K562 (cell line): ENCODE results near the gene CFAP221. TPM values are rescaled to one million over a fixed set of nuclear protein-coding genes. Genes with fewer than 3 reads are reported as not detected.

Source experiments
- ATAC-seq: fragments of 200-7000 bp; cut with Tn5 transposase; 3 replicates; pipeline ENCODE4 v1.9.1; 2020; ENCODE audit warnings: moderate library complexity
- BruUV-seq: library from RNA; stranded (reverse); fragments of 400-500 nt; replicated peaks from 2 replicates; lab custom pipeline; 2021; lab: Mats Ljungman, UMichigan
- CTCF ChIA-PET: fragments of 300-600 bp; formaldehyde crosslinking; extraction: SDS; loops from one replicate; lab custom pipeline; 2021; ENCODE audit warnings: low intra/inter-chr PET ratio; lab: Yijun Ruan, JAX
- POLR2A ChIA-PET: fragments of 300-600, 350-650 bp; sonication (Branson Sonifier 250); formaldehyde crosslinking; extraction: SDS; loops from one replicate; lab custom pipeline; 2021; ENCODE audit warnings: antibody characterized with exemption, inconsistent platforms; lab: Yijun Ruan, JAX
- DNase-seq, 4 experiments: peaks; one replicate each; pipeline versions ENCODE4 v3.0.0 to v3.0.0-alpha.2; 2011 to 2018; ENCODE audit warnings: low spot score in 3 of 4, mixed read lengths in 3 of 4; ENCODE audit errors: extremely low read depth in 1 of 4
- FAIRE-seq: peaks from 2 replicates; lab custom pipeline; 2011; peaks lifted over from hg19 to GRCh38; lab: Jason Lieb, UNC
- H2AFZ ChIP-seq: 2 replicates; pipeline ENCODE4 v1.6.0; 2011; ENCODE audit warnings: low read depth, low read length, control low read depth, inconsistent platforms
- H3K27ac ChIP-seq: fragments of 200-600 bp; 3 replicates; pipeline ENCODE4 v1.8.0; 2011; ENCODE audit warnings: low read depth, mild to moderate bottlenecking, control low read depth, inconsistent platforms, low read length, moderate library complexity, mixed read lengths; ENCODE audit errors: extremely low read depth
- H3K27me3 ChIP-seq, 2 experiments: fragments of 300-600 bp in 1 of 2; 2 replicates in 1 of 2; 3 replicates in 1 of 2; pipeline versions ENCODE4 v1.6.0 to v1.8.0; 2011; ENCODE audit warnings: inconsistent platforms in 2 of 2, low read length in 2 of 2, mild to moderate bottlenecking in 1 of 2, mixed read lengths in 1 of 2, moderate library complexity in 1 of 2; ENCODE audit not compliant: control insufficient read depth in 2 of 2, insufficient read depth in 2 of 2
- H3K36me3 ChIP-seq: fragments of 300-600 bp; 3 replicates; pipeline ENCODE4 v1.8.0; 2011; ENCODE audit warnings: mild to moderate bottlenecking, low read length, inconsistent platforms; ENCODE audit not compliant: control insufficient read depth, insufficient read depth
- H3K4me1 ChIP-seq, 2 experiments: fragments of 200-600 bp in 1 of 2; replicated peaks in 1 of 2; 2 replicates in 1 of 2; 3 replicates in 1 of 2; pipeline versions ENCODE4 v1.5.1 to v1.8.0; 2011; ENCODE audit warnings: inconsistent platforms in 2 of 2, low read length in 2 of 2, mild to moderate bottlenecking in 1 of 2, mixed read lengths in 1 of 2, moderate library complexity in 1 of 2; ENCODE audit not compliant: control insufficient read depth in 2 of 2, insufficient read depth in 2 of 2
- H3K4me2 ChIP-seq: 2 replicates; pipeline ENCODE4 v1.6.1; 2011; ENCODE audit warnings: low read length, control low read depth, inconsistent platforms, mixed read lengths; ENCODE audit not compliant: insufficient read depth
- H3K4me3 ChIP-seq: fragments of 200-600 bp; sonication (generic), shearing (Covaris generic); 2 replicates; pipeline ENCODE4 v1.5.1; 2016; ENCODE audit warnings: control low read depth, inconsistent platforms
- H3K79me2 ChIP-seq: fragments of 200-600 bp; 3 replicates; pipeline ENCODE4 v1.8.0; 2011; ENCODE audit warnings: low read length, inconsistent platforms; ENCODE audit not compliant: control insufficient read depth, insufficient read depth
- H3K9ac ChIP-seq, 2 experiments: 2 replicates each; pipeline versions ENCODE4 v1.6.0 to v1.6.1; 2011; ENCODE audit warnings: low read depth in 2 of 2, low read length in 2 of 2, control low read depth in 1 of 2, inconsistent platforms in 1 of 2, mild to moderate bottlenecking in 1 of 2, mixed read lengths in 1 of 2; ENCODE audit not compliant: insufficient read depth in 1 of 2
- H3K9me1 ChIP-seq: one replicate; pipeline ENCODE4 v1.6.0; 2011; ENCODE audit warnings: inconsistent platforms, mild to moderate bottlenecking, low read length, moderate library complexity; ENCODE audit not compliant: control insufficient read depth, insufficient read depth
- H3K9me3 ChIP-seq: replicated peaks from 2 replicates; pipeline ENCODE4 v1.5.1; 2011; ENCODE audit warnings: low read depth, low read length, inconsistent platforms; ENCODE audit not compliant: control insufficient read depth, insufficient read depth
- H4K20me1 ChIP-seq: replicated peaks from 2 replicates; pipeline ENCODE4 v1.6.1; 2011; ENCODE audit warnings: low read length, inconsistent platforms, mixed read lengths; ENCODE audit not compliant: control insufficient read depth, insufficient read depth
- CBFA2T2 ChIP-seq: fragments of 450-650 bp; conservative IDR thresholded peaks from 2 replicates; pipeline ENCODE4 v1.6.1; 2017; ENCODE audit warnings: mild to moderate bottlenecking
- CBX2 ChIP-seq: fragments of 200-600 bp; sonication (generic); IDR thresholded peaks from one replicate; pipeline ENCODE4 v1.6.1; 2012; ENCODE audit warnings: mild to moderate bottlenecking, low read length, inconsistent platforms; ENCODE audit not compliant: insufficient read depth, poor library complexity, severe bottlenecking
- CREB3L1 ChIP-seq: fragments of 450-650 bp; IDR thresholded peaks from 2 replicates; pipeline ENCODE4 v1.6.1; 2014; ENCODE audit warnings: low read depth, mild to moderate bottlenecking, moderate library complexity, borderline replicate concordance
- FOXJ2 ChIP-seq: fragments of 200-800 bp; sonication (Bioruptor generic); IDR thresholded peaks from 2 replicates; pipeline ENCODE4 v1.6.1; 2016; ENCODE audit warnings: missing genetic modification characterization, missing compliant biosample characterization
- GABPB1 ChIP-seq: sonication (generic); formaldehyde crosslinking; IDR thresholded peaks from 2 replicates; pipeline ENCODE4 v1.8.0; 2022; ENCODE audit warnings: mild to moderate bottlenecking, missing genetic modification reagents
- HBP1 ChIP-seq: fragments of 450-650 bp; formaldehyde crosslinking; IDR thresholded peaks from 2 replicates; pipeline ENCODE4 v1.4.0; 2022; ENCODE audit warnings: missing genetic modification characterization
- ID3 ChIP-seq, 2 experiments: fragments of 250-450 bp in 1 of 2; fragments of 450-650 bp in 1 of 2; sonication (Bioruptor Pico) in 1 of 2; IDR thresholded peaks; 2 replicates each; pipeline versions ENCODE4 v1.6.1 to v1.8.0; 2016 to 2021; ENCODE audit warnings: mild to moderate bottlenecking in 2 of 2, moderate library complexity in 2 of 2, missing compliant biosample characterization in 1 of 2, missing genetic modification characterization in 1 of 2
- NFIC ChIP-seq: fragments of 450-650 bp; IDR thresholded peaks from 2 replicates; pipeline ENCODE4 v1.6.1; 2017; ENCODE audit warnings: mild to moderate bottlenecking, inconsistent platforms
- NRF1 ChIP-seq, 2 experiments: fragments of 450-650 bp; IDR thresholded peaks in 1 of 2; conservative IDR thresholded peaks in 1 of 2; 2 replicates each; pipeline ENCODE4 v1.6.1; 2014; ENCODE audit warnings: mild to moderate bottlenecking in 2 of 2
- POLR2B ChIP-seq: fragments of 450-650 bp; IDR thresholded peaks from 2 replicates; pipeline ENCODE4 v1.6.1; 2018; ENCODE audit warnings: low read depth; ENCODE audit not compliant: partially characterized antibody
- SP1 ChIP-seq: sonication (generic); formaldehyde crosslinking; IDR thresholded peaks from 2 replicates; pipeline ENCODE4 v1.8.1; 2022; ENCODE audit warnings: mild to moderate bottlenecking, missing genetic modification reagents
- TCF15 ChIP-seq: fragments of 250-450 bp; sonication (Bioruptor Pico); IDR thresholded peaks from 2 replicates; pipeline ENCODE4 v1.8.0; 2022; ENCODE audit warnings: moderate library complexity, mild to moderate bottlenecking, inconsistent platforms
- ZNF140 ChIP-seq: fragments of 250-450 bp; sonication (Bioruptor Pico); IDR thresholded peaks from 2 replicates; pipeline ENCODE4 v1.8.0; 2021; ENCODE audit warnings: moderate library complexity, mild to moderate bottlenecking, inconsistent platforms
- ZNF232 ChIP-seq: sonication (generic); formaldehyde crosslinking; IDR thresholded peaks from 2 replicates; pipeline ENCODE4 v1.8.0; 2022; ENCODE audit warnings: mild to moderate bottlenecking, missing genetic modification reagents
- ZNF253 ChIP-seq: fragments of 250-450 bp; sonication (Bioruptor Pico); conservative IDR thresholded peaks from 2 replicates; pipeline ENCODE4 v1.6.1; 2021; ENCODE audit warnings: mild to moderate bottlenecking
- ZNF740 ChIP-seq, 3 experiments: fragments of 200-800 bp in 1 of 3; sonication (Bioruptor generic) in 1 of 3; sonication (generic) in 1 of 3; formaldehyde crosslinking in 1 of 3; IDR thresholded peaks; 2 replicates each; pipeline versions ENCODE4 v1.6.1 to v1.8.0; 2016 to 2022; ENCODE audit warnings: mild to moderate bottlenecking in 2 of 3, missing compliant biosample characterization in 2 of 3, missing genetic modification characterization in 2 of 3, missing genetic modification reagents in 1 of 3
- WGBS: fragments of 100-300 bp; shearing (Covaris generic); methylation state at CpG from one replicate; pipeline ENCODE4 v1.1.6; 2016; ENCODE audit warnings: low coverage, mixed read lengths; ENCODE audit not compliant: insufficient coverage; ENCODE audit errors: missing lambda C conversion rate; 5-methylcytosine and 5-hydroxymethylcytosine counted together
- in situ Hi-C: fragments of 300-500 bp; cut with MboI; formaldehyde crosslinking; loops from 4 replicates; pipeline ENCODE4 v1.15.0; 2018; ENCODE audit warnings: inconsistent platforms, mixed read lengths
- intact Hi-C: fragments of 100-400 bp; cut with micrococcal nuclease; formaldehyde crosslinking; loops from 2 replicates; pipeline ENCODE4 v1.14.2; 2022
- polyA plus RNA-seq, 8 experiments: library from polyadenylated mRNA; depleted of rRNA in 4 of 8; stranded (reverse) in 5 of 8; unstranded in 3 of 8; fragments of >200 nt; fragmentation: Nextera tagmentation in 2 of 8; fragmentation: Illumina TruSeq in 1 of 8; extraction: Ambion mirVana in 2 of 8; extraction: Trizol in 1 of 8; gene quantifications; 2 replicates each; pipeline versions ENCODE4 v1.2.1 to v1.2.3, GENCODE V29; 2011 to 2014; ENCODE audit warnings: inconsistent platforms in 1 of 8, missing spikeins in 1 of 8
- total RNA-seq, 7 experiments: library from RNA; depleted of rRNA in 6 of 7; stranded (reverse); fragments of >200 nt in 6 of 7; fragmentation: Illumina TruSeq in 2 of 7; extraction: Trizol in 2 of 7; gene quantifications; 2 replicates each; pipeline versions ENCODE4 v1.2.1 to v1.2.3, GENCODE V29; 2011 to 2021; ENCODE audit warnings: low replicate concordance in 1 of 7

Gene CFAP221
- total and polyA plus RNA-seq, 9 of the 15 experiments (the other 6 are each of a cell fraction or from before 2014, with no cell fraction given): 0.09 to 1.4 (median 0.65) TPM

- Histone ChIP-seq H3K36me3 (no peaks in the 10 kb centered on the region), H3K9me1 (no peaks in the 10 kb centered on the region), H3K9ac (no peak overlapping the region), H3K27ac (no peak overlapping the region), H3K79me2 (no peaks in the 10 kb centered on the region), H3K4me2 (no peak overlapping the region), H2AFZ (no peak overlapping the region), H3K9me3 (no peaks in the 10 kb centered on the region), H3K4me1 (no peaks in the 10 kb centered on the region; a peak in 1 of 5 replicates), H3K27me3 (no peaks in the 10 kb centered on the region), H3K4me3 (no peak overlapping the region), H4K20me1 (no peaks in the 10 kb centered on the region)
- intact Hi-C loops (no loop called here), in situ Hi-C loops (no loop called here)
- DNase-seq (no peak), ATAC-seq (no peak), FAIRE-seq (no peak)
- BruUV-seq: no TSS peak
- POLR2A ChIA-PET: no interaction called here
- CTCF ChIA-PET: no interaction called here
- 20% methylated on average over 7 of the region's 7 CpGs for WGBS
- no peak for TF ChIP-seq ID3 (CRISPR knock-in tag; IDR thresholded peaks at IDR 0.05)
- no peak for TF ChIP-seq ID3 (tag; IDR thresholded peaks at IDR 0.05)
- TF ChIP-seq GABPB1 (CRISPR knock-in tag): no peak
- no peak for TF ChIP-seq CBFA2T2
- TF ChIP-seq ZNF740 (CRISPR knock-in tag; IDR thresholded peaks at IDR 0.05): no peak
- TF ChIP-seq ZNF740 (tag; IDR thresholded peaks at IDR 0.05): no peak
- no peak for TF ChIP-seq CBX2
- no peak for TF ChIP-seq ZNF140 (CRISPR knock-in tag)
- no peak for TF ChIP-seq POLR2B
- TF ChIP-seq ZNF232: no peak
- TF ChIP-seq TCF15: no peak
- TF ChIP-seq ZNF253 (CRISPR knock-in tag): no peak
- TF ChIP-seq SP1: no peak
- no peak for TF ChIP-seq CREB3L1
- TF ChIP-seq FOXJ2: no peak
- no peak for TF ChIP-seq HBP1 (CRISPR knock-in tag)
- no peak for TF ChIP-seq NRF1 (conservative IDR thresholded peaks at IDR 0.05 in 1 of 2, IDR thresholded peaks at IDR 0.05 in 1 of 2)
- TF ChIP-seq NFIC: no peak
Measured at GRCh38 chr2:119579424-119580295, 35.4 kb downstream of the CFAP221 start.
